ENCODE data around the gene PRSS16. TPM values are rescaled to one million over a fixed set of nuclear protein-coding genes. Genes with fewer than 3 reads are reported as not detected.

Gene PRSS16
- total and polyA plus RNA-seq, 9 of the 15 experiments (the other 6 are each of a cell fraction or from before 2014, with no cell fraction given): 4.5 to 21.3 (median 12.1) TPM

GRCh38 chr6:27295301-27296079, 48.0 kb downstream of the PRSS16 start (continued):
- TF ChIP-seq MAZ (CRISPR knock-in tag; conservative IDR thresholded peaks at IDR 0.05 in 1 of 2, IDR thresholded peaks at IDR 0.05 in 1 of 2): peak in 1 of 2 experiments; percentile 47; a peak in 2 of 4 replicates
- TF ChIP-seq HNRNPK (IDR thresholded peaks at IDR 0.05; ENCODE audit: low read depth, low read length, poor library complexity, severe bottlenecking): no peak
- no peak for TF ChIP-seq MCM5 (IDR thresholded peaks at IDR 0.05; ENCODE audit: low read depth)
- peak; percentile 59; the same call in 1 of the 2 replicates for TF ChIP-seq HLTF (IDR thresholded peaks at IDR 0.05)
- TF ChIP-seq RFX5 (IDR thresholded peaks at IDR 0.05; ENCODE audit: low read depth, low read length): peak; percentile 36; the same call in 1 of the 2 replicates
- TF ChIP-seq, protein P1, sequence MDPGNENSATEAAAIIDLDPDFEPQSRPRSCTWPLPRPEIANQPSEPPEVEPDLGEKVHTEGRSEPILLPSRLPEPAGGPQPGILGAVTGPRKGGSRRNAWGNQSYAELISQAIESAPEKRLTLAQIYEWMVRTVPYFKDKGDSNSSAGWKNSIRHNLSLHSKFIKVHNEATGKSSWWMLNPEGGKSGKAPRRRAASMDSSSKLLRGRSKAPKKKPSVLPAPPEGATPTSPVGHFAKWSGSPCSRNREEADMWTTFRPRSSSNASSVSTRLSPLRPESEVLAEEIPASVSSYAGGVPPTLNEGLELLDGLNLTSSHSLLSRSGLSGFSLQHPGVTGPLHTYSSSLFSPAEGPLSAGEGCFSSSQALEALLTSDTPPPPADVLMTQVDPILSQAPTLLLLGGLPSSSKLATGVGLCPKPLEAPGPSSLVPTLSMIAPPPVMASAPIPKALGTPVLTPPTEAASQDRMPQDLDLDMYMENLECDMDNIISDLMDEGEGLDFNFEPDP (CRISPR knock-in tag; IDR thresholded peaks at IDR 0.05): no peak
- no peak for TF ChIP-seq MYNN (IDR thresholded peaks at IDR 0.05)
- TF ChIP-seq MYNN (CRISPR knock-in tag; IDR thresholded peaks at IDR 0.05): no peak
- no peak for TF ChIP-seq LCOR (CRISPR knock-in tag; IDR thresholded peaks at IDR 0.05)
- no peak for TF ChIP-seq ZNF324 (CRISPR knock-in tag; IDR thresholded peaks at IDR 0.05)
- TF ChIP-seq COPS2 (conservative IDR thresholded peaks at IDR 0.05): no peak
- no peak for TF ChIP-seq ZNF124 (CRISPR knock-in tag; IDR thresholded peaks at IDR 0.05)
- TF ChIP-seq TCF7 (IDR thresholded peaks at IDR 0.05; ENCODE audit: borderline replicate concordance): no peak
- TF ChIP-seq, protein P2, sequence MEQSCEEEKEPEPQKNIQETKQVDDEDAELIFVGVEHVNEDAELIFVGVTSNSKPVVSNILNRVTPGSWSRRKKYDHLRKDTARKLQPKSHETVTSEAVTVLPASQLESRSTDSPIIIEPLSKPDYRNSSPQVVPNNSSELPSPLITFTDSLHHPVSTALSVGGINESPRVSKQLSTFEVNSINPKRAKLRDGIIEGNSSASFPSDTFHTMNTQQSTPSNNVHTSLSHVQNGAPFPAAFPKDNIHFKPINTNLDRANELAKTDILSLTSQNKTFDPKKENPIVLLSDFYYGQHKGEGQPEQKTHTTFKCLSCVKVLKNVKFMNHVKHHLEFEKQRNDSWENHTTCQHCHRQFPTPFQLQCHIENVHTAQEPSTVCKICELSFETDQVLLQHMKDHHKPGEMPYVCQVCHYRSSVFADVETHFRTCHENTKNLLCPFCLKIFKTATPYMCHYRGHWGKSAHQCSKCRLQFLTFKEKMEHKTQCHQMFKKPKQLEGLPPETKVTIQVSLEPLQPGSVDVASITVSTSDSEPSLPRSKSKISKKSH (CRISPR knock-in tag; IDR thresholded peaks at IDR 0.05): no peak
- no peak; the same call in 1 of the 2 replicates for TF ChIP-seq ZNF764 (CRISPR knock-in tag; IDR thresholded peaks at IDR 0.05; ENCODE audit: low read depth)
- no peak for TF ChIP-seq RBM25 (IDR thresholded peaks at IDR 0.05; ENCODE audit: low read depth, low read length, severe bottlenecking)
- TF ChIP-seq EWSR1 (IDR thresholded peaks at IDR 0.05; ENCODE audit: borderline replicate concordance, low read depth, partially characterized antibody): no peak
- peak in 1 of 2 experiments; percentile 95; a peak in 2 of 3 replicates for TF ChIP-seq CBX3 (IDR thresholded peaks at IDR 0.05; ENCODE audit: borderline replicate concordance in 1 of 2, low read length in 2 of 2)
- 0 out of 2 replicates have a peak, but pooled peaks have one; percentile 1 for TF ChIP-seq BHLHE40 (IDR thresholded peaks at IDR 0.05; ENCODE audit: low read length)
- TF ChIP-seq ETV5 (CRISPR knock-in tag; IDR thresholded peaks at IDR 0.05; ENCODE audit: low read depth): no peak
- TF ChIP-seq, protein P3, sequence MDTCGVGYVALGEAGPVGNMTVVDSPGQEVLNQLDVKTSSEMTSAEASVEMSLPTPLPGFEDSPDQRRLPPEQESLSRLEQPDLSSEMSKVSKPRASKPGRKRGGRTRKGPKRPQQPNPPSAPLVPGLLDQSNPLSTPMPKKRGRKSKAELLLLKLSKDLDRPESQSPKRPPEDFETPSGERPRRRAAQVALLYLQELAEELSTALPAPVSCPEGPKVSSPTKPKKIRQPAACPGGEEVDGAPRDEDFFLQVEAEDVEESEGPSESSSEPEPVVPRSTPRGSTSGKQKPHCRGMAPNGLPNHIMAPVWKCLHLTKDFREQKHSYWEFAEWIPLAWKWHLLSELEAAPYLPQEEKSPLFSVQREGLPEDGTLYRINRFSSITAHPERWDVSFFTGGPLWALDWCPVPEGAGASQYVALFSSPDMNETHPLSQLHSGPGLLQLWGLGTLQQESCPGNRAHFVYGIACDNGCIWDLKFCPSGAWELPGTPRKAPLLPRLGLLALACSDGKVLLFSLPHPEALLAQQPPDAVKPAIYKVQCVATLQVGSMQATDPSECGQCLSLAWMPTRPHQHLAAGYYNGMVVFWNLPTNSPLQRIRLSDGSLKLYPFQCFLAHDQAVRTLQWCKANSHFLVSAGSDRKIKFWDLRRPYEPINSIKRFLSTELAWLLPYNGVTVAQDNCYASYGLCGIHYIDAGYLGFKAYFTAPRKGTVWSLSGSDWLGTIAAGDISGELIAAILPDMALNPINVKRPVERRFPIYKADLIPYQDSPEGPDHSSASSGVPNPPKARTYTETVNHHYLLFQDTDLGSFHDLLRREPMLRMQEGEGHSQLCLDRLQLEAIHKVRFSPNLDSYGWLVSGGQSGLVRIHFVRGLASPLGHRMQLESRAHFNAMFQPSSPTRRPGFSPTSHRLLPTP (IDR thresholded peaks at IDR 0.05; ENCODE audit: borderline replicate concordance, extremely low read depth, insufficient read length): peak; percentile 96
- TF ChIP-seq HNRNPL (IDR thresholded peaks at IDR 0.05; ENCODE audit: low read depth, low read length): no peak
- peak in 1 of 2 experiments; percentile 49; a peak in 2 of 4 replicates for TF ChIP-seq FOXK2 (conservative IDR thresholded peaks at IDR 0.05 in 1 of 2, IDR thresholded peaks at IDR 0.05 in 1 of 2; ENCODE audit: low read depth in 2 of 2)

All from K562 (cell line).